ENCODE results near the gene PPP2R2D.

DNA sequence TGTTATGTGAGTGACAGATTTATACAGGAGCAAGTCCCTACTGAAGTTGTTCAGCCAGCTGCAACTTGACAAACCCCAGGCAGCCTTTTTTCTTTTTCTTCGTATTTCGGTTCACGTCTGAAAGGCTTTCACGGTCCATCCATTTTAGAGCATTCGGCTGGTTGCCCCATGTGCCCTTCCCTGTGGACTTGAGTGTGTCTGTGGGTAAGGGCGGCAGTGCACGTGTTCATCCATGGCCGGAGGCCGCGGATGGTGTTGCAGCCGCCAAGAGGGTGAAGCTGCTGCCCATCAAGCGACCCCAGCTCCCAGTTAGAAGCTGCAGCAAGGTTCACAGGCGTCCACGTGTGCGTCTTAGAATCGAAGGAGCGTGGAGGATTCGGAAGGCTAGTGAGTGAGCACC lies 35.9 kb downstream of the PPP2R2D start:
- TF ChIP-seq ELF4 (IDR thresholded peaks at IDR 0.05) (no peak), NFRKB (IDR thresholded peaks at IDR 0.05) (no peak), SP1 (IDR thresholded peaks at IDR 0.05) (no peak), HDGF (IDR thresholded peaks at IDR 0.05; ENCODE audit: borderline replicate concordance) (no peak), TARDBP (IDR thresholded peaks at IDR 0.05) (no peak), LEF1 (IDR thresholded peaks at IDR 0.05; ENCODE audit: borderline replicate concordance) (no peak), FOXA1 (IDR thresholded peaks at IDR 0.05) (no peak), BHLHE40 (IDR thresholded peaks at IDR 0.05; ENCODE audit: borderline replicate concordance) (no peak), FOXM1 (IDR thresholded peaks at IDR 0.05; ENCODE audit: borderline replicate concordance) (no peak), ARNT (IDR thresholded peaks at IDR 0.05) (no peak)
